Thoracic aorta (tissue), 2 donors: ENCODE data around the gene TTC1. TPM values are rescaled to one million over a fixed set of nuclear protein-coding genes. Genes with fewer than 3 reads are reported as not detected.

Source experiments
- ATAC-seq: fragments of 150-250 bp; one replicate; pipeline ENCODE4 v1.8.0; 2017; ENCODE audit warnings: low read depth; ENCODE audit not compliant: insufficient number of reproducible peaks, low FRiP score
- DNase-seq: peaks from one replicate; pipeline ENCODE4 v3.0.0-alpha.2; 2020; ENCODE audit warnings: low spot score
- H3K27ac ChIP-seq, 2 donors: fragments of 200-600 bp; sonication (generic); 1 replicate in 1 of 2; 2 replicates in 1 of 2; pipeline ENCODE4 v1.5.1; 2016; ENCODE audit warnings: mild to moderate bottlenecking in 2 of 2, moderate library complexity in 2 of 2
- H3K27me3 ChIP-seq: fragments of 200-600 bp; sonication (generic); replicated peaks from 2 replicates; pipeline ENCODE4 v1.6.0; 2016; ENCODE audit warnings: mild to moderate bottlenecking; ENCODE audit not compliant: insufficient read depth
- H3K36me3 ChIP-seq: fragments of 200-600 bp; sonication (generic); one replicate; pipeline ENCODE4 v1.5.1; 2016
- H3K4me1 ChIP-seq, 2 donors: fragments of 200-600 bp; sonication (generic); 1 replicate in 1 of 2; 2 replicates in 1 of 2; pipeline versions ENCODE4 v1.5.1 to v1.6.0; 2016; ENCODE audit warnings: low read depth in 2 of 2, mild to moderate bottlenecking in 1 of 2; ENCODE audit not compliant: control insufficient read depth in 1 of 2
- H3K4me3 ChIP-seq: fragments of 200-600 bp; sonication (generic); 2 replicates; pipeline ENCODE4 v1.5.1; 2016; ENCODE audit warnings: mild to moderate bottlenecking
- H3K9me3 ChIP-seq: fragments of 200-600 bp; sonication (generic); 2 replicates; pipeline ENCODE4 v1.5.1; 2016
- total RNA-seq, 2 donors: library from RNA; depleted of rRNA; stranded (reverse); fragments of >200 nt; gene quantifications; one replicate each; pipeline versions ENCODE4 v1.1.0 to v1.2.3, GENCODE V29; 2016
- TF ChIP-seq, protein P1 (sequence below): fragments of 200-600 bp; sonication (generic); IDR thresholded peaks from one replicate; pipeline ENCODE4 v1.5.1; 2019; ENCODE audit warnings: antibody characterized with exemption

The TTC1 gene, protein sequence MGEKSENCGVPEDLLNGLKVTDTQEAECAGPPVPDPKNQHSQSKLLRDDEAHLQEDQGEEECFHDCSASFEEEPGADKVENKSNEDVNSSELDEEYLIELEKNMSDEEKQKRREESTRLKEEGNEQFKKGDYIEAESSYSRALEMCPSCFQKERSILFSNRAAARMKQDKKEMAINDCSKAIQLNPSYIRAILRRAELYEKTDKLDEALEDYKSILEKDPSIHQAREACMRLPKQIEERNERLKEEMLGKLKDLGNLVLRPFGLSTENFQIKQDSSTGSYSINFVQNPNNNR
- 10 to 100 TPM; 20.7 to 21.8 TPM for total RNA-seq

DNA sequence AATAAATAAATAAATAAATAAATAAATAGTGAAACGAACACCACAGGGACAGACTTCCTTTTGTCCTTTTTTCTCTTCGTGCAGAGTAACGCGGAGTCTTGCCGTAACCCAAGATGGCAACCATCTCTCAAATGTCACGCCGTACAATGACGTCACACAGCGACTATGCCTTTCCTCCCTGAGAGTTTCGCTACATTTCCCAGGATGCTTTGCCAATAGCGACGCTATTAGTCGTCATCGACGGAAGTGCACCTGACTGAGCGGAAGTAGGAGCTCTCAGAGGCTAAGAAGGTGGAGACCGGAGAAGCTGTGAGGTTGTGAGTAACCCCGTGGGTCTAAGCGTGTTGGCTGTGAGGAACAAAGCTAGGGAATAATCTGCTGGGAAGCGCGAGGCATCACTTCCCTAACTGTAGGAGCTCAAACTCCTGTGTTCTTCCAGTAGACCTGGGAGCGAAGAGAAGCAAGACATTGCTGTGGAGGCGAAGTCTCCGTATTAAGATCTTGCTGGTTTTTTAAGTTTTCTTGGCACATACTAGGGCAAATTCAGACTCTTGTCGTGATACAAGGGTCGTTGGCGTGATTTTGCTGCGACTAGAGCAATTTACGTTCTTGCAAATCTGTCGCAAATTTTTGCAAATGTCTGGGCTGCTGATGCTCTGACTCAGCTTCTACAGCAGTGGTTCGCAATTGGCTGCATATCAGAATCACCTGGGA lies at the start of gene TTC1:
Gene TTC1 (plus strand): TSS at position 263 of the 714 bp plus-strand sequence. CDS start 1,390 bp downstream, outside the sequence.
- peak within 1 kb of the TSS; percentile 72 to 73 for H3K27ac ChIP-seq
- peak within 1 kb of the TSS; percentile 82 for H3K4me3 ChIP-seq
- H3K36me3 ChIP-seq, result peaks cover 6% of the 10 kb centered on the region
- H3K9me3 ChIP-seq, result no peaks in the 10 kb centered on the region
- TF ChIP-seq, protein P1, sequence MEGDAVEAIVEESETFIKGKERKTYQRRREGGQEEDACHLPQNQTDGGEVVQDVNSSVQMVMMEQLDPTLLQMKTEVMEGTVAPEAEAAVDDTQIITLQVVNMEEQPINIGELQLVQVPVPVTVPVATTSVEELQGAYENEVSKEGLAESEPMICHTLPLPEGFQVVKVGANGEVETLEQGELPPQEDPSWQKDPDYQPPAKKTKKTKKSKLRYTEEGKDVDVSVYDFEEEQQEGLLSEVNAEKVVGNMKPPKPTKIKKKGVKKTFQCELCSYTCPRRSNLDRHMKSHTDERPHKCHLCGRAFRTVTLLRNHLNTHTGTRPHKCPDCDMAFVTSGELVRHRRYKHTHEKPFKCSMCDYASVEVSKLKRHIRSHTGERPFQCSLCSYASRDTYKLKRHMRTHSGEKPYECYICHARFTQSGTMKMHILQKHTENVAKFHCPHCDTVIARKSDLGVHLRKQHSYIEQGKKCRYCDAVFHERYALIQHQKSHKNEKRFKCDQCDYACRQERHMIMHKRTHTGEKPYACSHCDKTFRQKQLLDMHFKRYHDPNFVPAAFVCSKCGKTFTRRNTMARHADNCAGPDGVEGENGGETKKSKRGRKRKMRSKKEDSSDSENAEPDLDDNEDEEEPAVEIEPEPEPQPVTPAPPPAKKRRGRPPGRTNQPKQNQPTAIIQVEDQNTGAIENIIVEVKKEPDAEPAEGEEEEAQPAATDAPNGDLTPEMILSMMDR, result no peak
- H3K27me3 ChIP-seq, result no peaks in the 10 kb centered on the region
- peak; percentile 97 for DNase-seq
- peak; percentile 100 for ATAC-seq
- H3K4me1 ChIP-seq, result peaks cover 21 to 22% of the 10 kb centered on the region in 2 donors

DNA sequence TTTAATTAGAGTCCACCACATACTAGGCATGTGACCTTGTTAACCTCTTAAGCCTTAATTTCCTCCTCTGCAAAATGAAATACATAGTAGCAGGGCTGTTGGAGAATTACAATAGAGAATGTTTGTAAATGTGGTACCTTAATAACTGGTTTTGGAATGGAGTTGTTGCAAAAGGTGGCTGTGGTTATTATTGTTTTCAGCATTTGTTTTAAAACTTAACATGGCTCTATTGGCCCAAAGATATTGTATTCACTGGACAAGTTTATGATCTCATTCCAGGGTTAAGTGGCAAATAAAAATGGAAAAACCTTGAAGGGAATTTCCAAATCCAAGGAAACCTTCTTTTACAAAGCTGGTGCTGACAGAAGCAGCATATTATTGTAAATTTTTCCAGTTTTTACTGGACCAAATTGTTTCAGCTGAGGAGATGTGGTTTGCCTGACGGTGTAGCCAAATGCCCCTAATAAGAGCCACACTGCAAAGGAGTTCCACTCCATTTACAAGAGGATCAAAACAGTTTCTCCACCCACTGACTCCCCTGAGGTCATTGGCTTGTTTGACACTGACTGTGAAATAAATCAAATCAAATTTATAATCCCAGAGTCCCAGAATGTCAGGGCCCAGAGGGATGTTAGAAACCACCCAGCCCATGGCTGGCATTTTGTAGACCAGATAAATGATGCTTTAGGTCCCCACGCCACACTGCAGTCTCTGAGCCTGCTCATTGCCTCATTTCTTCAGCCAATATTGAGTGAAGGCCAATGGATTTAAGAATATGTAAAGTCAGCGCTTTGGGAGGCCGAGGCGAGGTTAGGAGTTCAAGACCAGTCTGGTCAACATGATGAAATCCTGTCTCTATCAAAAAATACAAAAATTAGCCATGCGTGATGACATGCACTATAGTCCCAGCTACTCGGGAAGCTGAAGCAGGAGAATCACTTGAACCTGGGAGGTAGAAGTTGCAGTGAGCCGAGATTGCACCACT lies 47.5 kb upstream of the TTC1 start:
- H3K36me3 ChIP-seq, result no peaks in the 10 kb centered on the region
- H3K9me3 ChIP-seq, result no peaks in the 10 kb centered on the region
- H3K4me1 ChIP-seq, result peaks cover 0 to 17% of the 10 kb centered on the region in 2 donors
- ATAC-seq, result no peak
- no peaks in the 10 kb centered on the region for H3K27me3 ChIP-seq
- peak overlapping the region in 1 of 2 donors; percentile 17 for H3K27ac ChIP-seq
- TF ChIP-seq, protein P1, result no peak
- no peak for DNase-seq
- H3K4me3 ChIP-seq, result no peak overlapping the region

DNA sequence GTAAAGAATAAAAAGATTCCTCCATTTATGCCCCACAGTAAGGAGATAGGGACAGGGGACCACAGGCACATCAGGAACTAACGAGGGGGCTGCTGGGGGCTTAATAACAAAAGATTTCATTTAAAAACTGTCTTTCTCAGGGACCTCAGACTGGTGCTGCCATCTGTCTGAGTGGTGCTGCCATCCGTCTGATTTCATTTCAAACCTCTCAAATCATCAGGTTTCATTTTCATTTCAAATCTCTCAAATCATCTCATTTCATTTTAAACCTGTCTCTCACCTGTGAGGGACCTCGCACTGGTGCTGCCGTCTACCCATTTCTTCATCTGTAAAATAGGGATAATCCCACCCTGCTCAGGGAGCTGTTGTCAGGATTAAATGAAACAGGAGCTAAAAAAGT lies 46.7 kb upstream of the TTC1 start:
- Histone ChIP-seq H3K27me3 (no peaks in the 10 kb centered on the region), H3K9me3 (no peaks in the 10 kb centered on the region), H3K27ac (no peak overlapping the region), H3K4me1 (peaks cover 0 to 17% of the 10 kb centered on the region in 2 donors), H3K36me3 (no peaks in the 10 kb centered on the region), H3K4me3 (no peak overlapping the region)
- ATAC-seq (no peak), DNase-seq (no peak)
- TF ChIP-seq, protein P1, result no peak

DNA sequence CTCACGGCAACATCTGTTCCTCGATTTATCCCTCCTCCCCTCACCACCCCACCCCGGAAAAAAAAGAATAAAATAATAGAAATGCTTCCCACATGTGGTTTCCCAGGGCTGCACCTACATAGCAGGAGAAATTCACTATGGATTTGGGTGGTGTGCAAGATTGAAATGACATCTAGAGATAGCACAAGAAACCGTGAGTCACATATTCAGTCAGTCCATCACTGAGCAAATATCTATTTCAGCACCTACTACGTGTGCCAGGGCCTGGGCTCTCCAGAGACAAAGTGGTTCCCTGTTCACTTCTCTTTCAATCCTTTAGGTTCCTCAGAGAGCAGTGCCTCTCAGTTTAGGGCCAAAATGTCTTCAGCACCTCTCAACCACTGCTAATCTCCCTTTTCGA lies 45.0 kb upstream of the TTC1 start:
- H3K36me3 ChIP-seq, result no peaks in the 10 kb centered on the region
- no peak for ATAC-seq
- H3K4me3 ChIP-seq, result no peak overlapping the region
- TF ChIP-seq, protein P1, result no peak
- H3K4me1 ChIP-seq, result peaks cover 0 to 17% of the 10 kb centered on the region in 2 donors
- H3K27ac ChIP-seq, result no peak overlapping the region
- H3K27me3 ChIP-seq, result no peaks in the 10 kb centered on the region
- H3K9me3 ChIP-seq, result no peaks in the 10 kb centered on the region
- DNase-seq, result no peak
